ENCODE results near the gene PM20D1. TPM values are rescaled to one million over a fixed set of nuclear protein-coding genes. Genes with fewer than 3 reads are reported as not detected.

The PM20D1 gene
- total RNA-seq, 1 experiment from 2014 or later: 0.37 TPM

GRCh38 chr1:205856433-205856832 lies 6.5 kb upstream of the PM20D1 start (continued):
- TF ChIP-seq USF1 (CRISPR knock-in tag; IDR thresholded peaks at IDR 0.05) (no peak), GABPB1 (CRISPR knock-in tag; IDR thresholded peaks at IDR 0.05) (no peak), MLX (CRISPR knock-in tag; IDR thresholded peaks at IDR 0.05) (no peak), SP1 (CRISPR knock-in tag; conservative IDR thresholded peaks at IDR 0.05) (no peak), CDX4 (CRISPR knock-in tag; IDR thresholded peaks at IDR 0.05; ENCODE audit: borderline replicate concordance) (no peak), ZNF532 (CRISPR knock-in tag; IDR thresholded peaks at IDR 0.05; ENCODE audit: borderline replicate concordance) (no peak)

- H3K27me3 Mint-ChIP-seq (ENCODE audit: low read depth): peaks cover 38% of the 10 kb centered on the region
- TF ChIP-seq ESRRA (CRISPR knock-in tag; IDR thresholded peaks at IDR 0.05; ENCODE audit: borderline replicate concordance): no peak
- TF ChIP-seq FOXK1 (CRISPR knock-in tag; IDR thresholded peaks at IDR 0.05): no peak
- ATAC-seq (no peak), DNase-seq (ENCODE audit: low spot score) (no peak)
- POLR2A ChIA-PET: no interaction called here
- CTCF ChIA-PET: interaction anchor here (0.9 kb wide), 1 partner anchor 124 kb away, joined by 4 read pairs; no protein-coding TSS in a partner anchor
- no peak overlapping the region for H3K27ac Mint-ChIP-seq
- peaks cover 8% of the 10 kb centered on the region for H3K4me1 Mint-ChIP-seq
- no peak overlapping the region for H3K4me3 Mint-ChIP-seq
- no peaks in the 10 kb centered on the region for H3K36me3 Mint-ChIP-seq
- H3K9me3 Mint-ChIP-seq: peaks cover 23% of the 10 kb centered on the region
Observed at GRCh38 chr1:205852969-205853368, 3.0 kb upstream of the PM20D1 start.

GRCh38 chr1:205851993-205852392 lies 2.1 kb upstream of the PM20D1 start:
- ChIA-PET CTCF (interaction anchor here (0.9 kb wide), 1 partner anchor 125 kb away, joined by 4 read pairs; no protein-coding TSS in a partner anchor), POLR2A (no interaction called here)
- H3K4me3 Mint-ChIP-seq: no peak overlapping the region

More at GRCh38 chr1:205851993-205852392, 2.1 kb upstream of the PM20D1 start:
- TF ChIP-seq ZNF423 (CRISPR knock-in tag; IDR thresholded peaks at IDR 0.05): no peak
- no peak for TF ChIP-seq ARID4B (CRISPR knock-in tag; IDR thresholded peaks at IDR 0.05; ENCODE audit: borderline replicate concordance)
- TF ChIP-seq HMGXB4 (CRISPR knock-in tag; IDR thresholded peaks at IDR 0.05): no peak
- TF ChIP-seq IRF2 (CRISPR knock-in tag; IDR thresholded peaks at IDR 0.05; ENCODE audit: borderline replicate concordance, low read depth): no peak
- no peak for TF ChIP-seq GTF2I (CRISPR knock-in tag; conservative IDR thresholded peaks at IDR 0.05)
- no peak for TF ChIP-seq USF1 (CRISPR knock-in tag; IDR thresholded peaks at IDR 0.05)
- no peak for TF ChIP-seq TCF7 (CRISPR knock-in tag; IDR thresholded peaks at IDR 0.05; ENCODE audit: low read depth)
- Mint-ChIP-seq H3K27ac (no peak overlapping the region), H3K4me1 (peaks cover 7% of the 10 kb centered on the region), H3K36me3 (no peaks in the 10 kb centered on the region), H3K27me3 (ENCODE audit: low read depth) (peaks cover 43% of the 10 kb centered on the region), H3K9me3 (peaks cover 23% of the 10 kb centered on the region)
- no peak for DNase-seq (ENCODE audit: low spot score)
- no peak for ATAC-seq

All from WTC11 (cell line).